CD4-positive, alpha-beta T cell treated with Interleukin-2 at 100 ng/mL for 4 hours (primary cell): ENCODE results near the gene THSD7B.

ENCODE experiments used
- DNase-seq: peaks from one replicate; pipeline ENCODE4 v3.0.0-alpha.2; 2020; ENCODE audit warnings: low spot score

THSD7B gene

GRCh38 chr2:137387044-137387443 lies 621.7 kb downstream of the THSD7B start:
- DNase-seq: no peak

- DNase-seq: no peak
These were observed 640.2 kb downstream of the THSD7B start for GRCh38 chr2:137405496-137405895.

- no peak for DNase-seq
These were observed 646.2 kb downstream of the THSD7B start for GRCh38 chr2:137411585-137411984.

GRCh38 chr2:137420744-137421143 lies 655.4 kb downstream of the THSD7B start:
- no peak for DNase-seq

GRCh38 chr2:137435162-137435561 lies 669.8 kb downstream of the THSD7B start:
- no peak for DNase-seq

GRCh38 chr2:137437386-137437785 lies 672.0 kb downstream of the THSD7B start:
- no peak for DNase-seq

GRCh38 chr2:137444970-137445369 lies 679.6 kb downstream of the THSD7B start:
- no peak for DNase-seq

- DNase-seq: no peak
These were observed 684.1 kb downstream of the THSD7B start for GRCh38 chr2:137449454-137449853.

- no peak for DNase-seq
These were observed 689.5 kb downstream of the THSD7B start for GRCh38 chr2:137454886-137455285.

- no peak for DNase-seq
These were observed 702.0 kb downstream of the THSD7B start for GRCh38 chr2:137467246-137467862.

- no peak for DNase-seq
These were observed 727.9 kb downstream of the THSD7B start for GRCh38 chr2:137493261-137493660.

GRCh38 chr2:137500599-137500998 lies 735.3 kb downstream of the THSD7B start:
- no peak for DNase-seq

GRCh38 chr2:137507237-137507636 lies 741.9 kb downstream of the THSD7B start:
- DNase-seq: no peak

- DNase-seq: no peak
These were observed 743.5 kb downstream of the THSD7B start for GRCh38 chr2:137508739-137509384.

GRCh38 chr2:137511526-137511925 lies 746.2 kb downstream of the THSD7B start:
- no peak for DNase-seq

GRCh38 chr2:137521653-137522619 lies 756.6 kb downstream of the THSD7B start:
- no peak for DNase-seq

GRCh38 chr2:137522620-137523011 lies 757.3 kb downstream of the THSD7B start:
- no peak for DNase-seq

GRCh38 chr2:137523931-137524330 lies 758.6 kb downstream of the THSD7B start:
- no peak for DNase-seq

GRCh38 chr2:137525132-137525531 lies 759.8 kb downstream of the THSD7B start:
- no peak for DNase-seq

- no peak for DNase-seq
These were observed 760.4 kb downstream of the THSD7B start for GRCh38 chr2:137525641-137526190.

GRCh38 chr2:137535897-137536296 lies 770.6 kb downstream of the THSD7B start:
- no peak for DNase-seq

GRCh38 chr2:137539336-137539735 lies 774.0 kb downstream of the THSD7B start:
- DNase-seq: no peak

- DNase-seq: no peak
These were observed 782.5 kb downstream of the THSD7B start for GRCh38 chr2:137547842-137548241.
